Measurements from ENCODE around the gene CDC42BPA. TPM values are rescaled to one million over a fixed set of nuclear protein-coding genes. Genes with fewer than 3 reads are reported as not detected.
"Not testable (repeated sequence)": the region's sequence is repeated elsewhere in the genome, so short reads cannot be mapped to it uniquely, and the experiment has no call there.

Gene CDC42BPA
- total RNA-seq = 1.0 and 1.9 TPM in 2 replicates

GRCh38 chr1:227318016-227318852 is at the start of gene CDC42BPA:
TSS of gene CDC42BPA (minus strand) at chr1:227318492. CDS start at chr1:227317182, 1,310 bp downstream.
- Mint-ChIP-seq H3K4me1 (ENCODE audit: low read depth) (peaks cover 20% of the 10 kb centered on the region), H3K36me3 (ENCODE audit: low read depth) (no peaks in the 10 kb centered on the region), H3K27me3 (ENCODE audit: insufficient read depth) (peaks cover 64% of the 10 kb centered on the region), H3K4me3 (peak within 1 kb of the TSS; percentile 81), H3K27ac (peak within 1 kb of the TSS; percentile 12), H3K9me3 (no peaks in the 10 kb centered on the region)
- intact Hi-C loops (cut with micrococcal nuclease) = loop anchor here (5.0 kb wide), 1 partner anchor 491 kb away; no protein-coding TSS in a partner anchor
- peak; percentile 7 for DNase-seq (ENCODE audit: low spot score)

DNA sequence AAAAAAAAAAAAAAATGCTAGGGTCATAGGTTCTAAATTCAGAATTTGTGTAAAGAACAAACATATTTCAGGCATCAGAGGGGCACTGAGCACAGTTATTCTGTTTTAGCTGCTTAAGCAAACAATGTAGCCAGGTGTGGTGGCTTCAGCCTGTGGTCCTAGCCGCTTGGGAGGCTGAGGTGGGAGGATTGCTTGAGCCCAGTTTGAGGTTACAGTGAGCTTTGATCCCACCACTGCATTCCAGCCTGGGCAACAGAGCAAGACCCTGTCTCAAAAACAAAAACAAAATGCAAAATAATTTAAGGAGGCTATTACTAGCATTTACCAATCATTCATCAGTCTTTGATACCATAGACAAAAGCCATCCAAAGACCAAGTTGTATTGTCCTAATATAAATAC is 49.7 kb upstream of the CDC42BPA start:
- no peaks in the 10 kb centered on the region for H3K4me1 Mint-ChIP-seq (ENCODE audit: low read depth)
- H3K4me3 Mint-ChIP-seq = no peak overlapping the region
- H3K36me3 Mint-ChIP-seq (ENCODE audit: low read depth) = no peaks in the 10 kb centered on the region
- DNase-seq (ENCODE audit: low spot score) = no peak
- intact Hi-C loops (cut with micrococcal nuclease) = no loop called here
- no peaks in the 10 kb centered on the region for H3K9me3 Mint-ChIP-seq
- H3K27me3 Mint-ChIP-seq (ENCODE audit: insufficient read depth) = no peaks in the 10 kb centered on the region
- no peak overlapping the region for H3K27ac Mint-ChIP-seq

DNA sequence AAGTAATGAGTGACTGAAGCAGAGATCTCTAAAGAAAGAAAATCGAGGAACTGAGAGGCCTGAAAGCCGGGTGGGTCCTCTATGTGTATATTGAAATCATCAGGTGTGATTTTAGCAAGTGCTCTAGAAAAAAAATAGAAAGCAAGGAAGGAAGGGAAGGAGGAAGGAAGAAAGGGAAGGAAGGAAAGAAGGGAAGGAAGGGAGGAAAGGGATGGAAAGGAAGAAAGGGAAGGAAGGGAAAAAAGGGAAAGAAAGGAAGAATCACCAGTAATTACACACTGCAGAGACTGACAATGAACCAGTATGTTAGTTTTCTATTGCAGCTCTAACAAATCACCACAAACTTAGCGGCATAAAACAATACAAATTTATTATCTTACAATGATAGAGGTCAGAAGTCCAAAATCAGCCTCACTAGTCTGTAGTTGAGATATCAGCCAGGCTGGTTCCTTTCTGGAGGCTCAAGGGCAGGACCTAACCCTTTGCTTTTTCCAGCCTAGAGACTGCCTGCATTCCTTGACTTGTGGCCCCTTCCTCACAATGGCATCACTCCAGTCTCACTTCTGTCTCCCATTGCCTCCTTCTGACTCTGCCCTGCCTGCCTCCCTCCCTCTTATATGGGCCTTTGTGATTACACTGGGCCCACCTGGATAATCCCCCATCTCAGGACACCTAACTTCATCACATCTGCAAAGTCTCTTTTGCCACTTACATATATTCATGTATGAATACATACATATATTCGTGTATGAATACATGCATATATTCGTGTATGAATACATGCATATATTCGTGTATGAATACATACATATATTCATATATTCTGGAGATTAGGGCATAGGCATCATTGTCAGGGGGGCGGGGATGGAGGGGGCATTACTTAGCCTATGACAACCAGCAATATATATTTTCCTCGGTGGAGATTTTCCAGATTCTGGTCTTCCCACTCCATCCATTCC is 47.5 kb upstream of the CDC42BPA start:
- no peaks in the 10 kb centered on the region for H3K36me3 Mint-ChIP-seq (ENCODE audit: low read depth)
- H3K27ac Mint-ChIP-seq = no peak overlapping the region
- DNase-seq (ENCODE audit: low spot score) = no peak
- H3K27me3 Mint-ChIP-seq (ENCODE audit: insufficient read depth) = no peaks in the 10 kb centered on the region
- no peaks in the 10 kb centered on the region for H3K9me3 Mint-ChIP-seq
- intact Hi-C loops (cut with micrococcal nuclease) = no loop called here
- H3K4me1 Mint-ChIP-seq (ENCODE audit: low read depth) = no peaks in the 10 kb centered on the region
- no peak overlapping the region for H3K4me3 Mint-ChIP-seq

DNA sequence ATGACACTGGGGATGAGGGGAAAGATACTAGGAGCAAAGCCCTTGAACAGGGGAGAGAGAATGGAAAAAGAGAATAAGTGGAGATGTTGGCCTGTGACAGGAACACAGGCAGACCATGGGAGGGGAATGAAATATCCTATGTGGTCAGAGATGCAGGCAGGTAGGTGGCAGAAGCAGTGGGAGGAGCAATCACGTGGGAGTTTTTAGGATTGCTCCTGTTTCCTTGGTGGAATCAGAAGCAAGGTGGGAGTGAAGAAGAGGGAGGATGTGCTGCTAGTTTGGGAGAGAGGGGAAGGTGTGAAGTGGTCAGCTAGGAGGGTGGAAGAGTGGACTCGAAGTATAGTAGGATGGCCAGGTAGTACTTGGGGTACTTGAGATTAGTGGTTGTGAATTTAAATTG is 46.4 kb upstream of the CDC42BPA start:
- Mint-ChIP-seq H3K36me3 (ENCODE audit: low read depth) (no peaks in the 10 kb centered on the region), H3K4me3 (no peak overlapping the region), H3K9me3 (no peaks in the 10 kb centered on the region), H3K27ac (no peak overlapping the region), H3K27me3 (ENCODE audit: insufficient read depth) (no peaks in the 10 kb centered on the region), H3K4me1 (ENCODE audit: low read depth) (no peaks in the 10 kb centered on the region)
- intact Hi-C loops (cut with micrococcal nuclease) = no loop called here
- no peak for DNase-seq (ENCODE audit: low spot score)

DNA sequence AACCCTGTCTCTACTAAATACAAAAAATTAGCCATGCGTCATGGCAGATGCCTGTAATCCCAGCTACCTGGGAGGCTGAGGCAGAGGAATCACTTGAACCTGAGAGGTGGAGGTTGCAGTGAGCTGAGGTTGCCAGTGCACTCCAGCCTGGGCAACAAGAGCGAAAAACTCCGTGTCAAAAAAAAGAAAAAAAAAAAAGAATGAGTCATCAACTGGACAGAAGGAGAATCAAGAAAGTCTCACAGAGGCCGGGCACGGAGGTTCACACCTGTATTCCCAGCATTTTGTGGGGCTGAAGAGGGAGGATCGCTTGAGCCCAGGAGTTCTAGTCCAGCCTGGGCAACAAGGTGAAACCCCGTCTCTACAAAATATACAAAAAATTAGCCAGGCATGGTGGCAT is 45.5 kb upstream of the CDC42BPA start:
- Mint-ChIP-seq H3K27ac (no peak overlapping the region), H3K9me3 (no peaks in the 10 kb centered on the region)

GRCh38 chr1:227362039-227362438 is 43.7 kb upstream of the CDC42BPA start:
- intact Hi-C loops (cut with micrococcal nuclease) = no loop called here
- H3K4me1 Mint-ChIP-seq (ENCODE audit: low read depth) = no peaks in the 10 kb centered on the region
- no peak overlapping the region for H3K27ac Mint-ChIP-seq
- H3K36me3 Mint-ChIP-seq (ENCODE audit: low read depth) = no peaks in the 10 kb centered on the region
- no peak overlapping the region for H3K4me3 Mint-ChIP-seq
- H3K27me3 Mint-ChIP-seq (ENCODE audit: insufficient read depth) = no peaks in the 10 kb centered on the region
- DNase-seq (ENCODE audit: low spot score) = no peak
- no peaks in the 10 kb centered on the region for H3K9me3 Mint-ChIP-seq

More for the DNA sequence above, 45.5 kb upstream of the CDC42BPA start:
- no peaks in the 10 kb centered on the region for H3K4me1 Mint-ChIP-seq (ENCODE audit: low read depth)
- intact Hi-C loops (cut with micrococcal nuclease) = no loop called here
- no peak overlapping the region for H3K4me3 Mint-ChIP-seq
- no peak for DNase-seq (ENCODE audit: low spot score)
- H3K27me3 Mint-ChIP-seq (ENCODE audit: insufficient read depth) = no peaks in the 10 kb centered on the region
- H3K36me3 Mint-ChIP-seq (ENCODE audit: low read depth) = no peaks in the 10 kb centered on the region

DNA sequence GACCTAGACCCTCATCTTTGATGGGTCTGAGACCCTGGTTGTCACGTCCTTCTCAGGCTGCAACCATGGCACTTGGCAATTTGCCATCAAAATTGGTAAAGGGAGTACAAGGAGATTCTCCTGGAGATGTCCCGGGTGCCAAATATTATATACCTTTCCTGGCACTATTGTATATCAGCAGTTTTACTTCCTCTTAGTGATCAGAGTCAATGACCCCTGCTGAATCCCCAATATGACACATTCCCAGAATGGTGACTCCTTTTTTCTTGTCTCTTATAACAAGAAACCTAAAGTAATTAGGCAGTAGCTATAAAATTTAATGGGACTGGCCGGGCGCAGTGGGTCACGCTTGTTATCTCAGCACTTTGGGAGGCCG is 39.6 kb upstream of the CDC42BPA start:
- Mint-ChIP-seq H3K4me3 (no peak overlapping the region), H3K4me1 (ENCODE audit: low read depth) (no peaks in the 10 kb centered on the region), H3K27me3 (ENCODE audit: insufficient read depth) (no peaks in the 10 kb centered on the region), H3K36me3 (ENCODE audit: low read depth) (no peaks in the 10 kb centered on the region), H3K27ac (no peak overlapping the region), H3K9me3 (no peaks in the 10 kb centered on the region)
- intact Hi-C loops (cut with micrococcal nuclease) = no loop called here
- DNase-seq (ENCODE audit: low spot score) = no peak

GRCh38 chr1:227357171-227357926 is 39.1 kb upstream of the CDC42BPA start:
- H3K27ac Mint-ChIP-seq = no peak overlapping the region
- no peaks in the 10 kb centered on the region for H3K9me3 Mint-ChIP-seq
- H3K4me1 Mint-ChIP-seq (ENCODE audit: low read depth) = no peaks in the 10 kb centered on the region
- no peak for DNase-seq (ENCODE audit: low spot score)
- H3K27me3 Mint-ChIP-seq (ENCODE audit: insufficient read depth) = no peaks in the 10 kb centered on the region
- intact Hi-C loops (cut with micrococcal nuclease) = no loop called here
- H3K36me3 Mint-ChIP-seq (ENCODE audit: low read depth) = no peaks in the 10 kb centered on the region
- H3K4me3 Mint-ChIP-seq = no peak overlapping the region

- H3K9me3 Mint-ChIP-seq = no peaks in the 10 kb centered on the region
- DNase-seq (ENCODE audit: low spot score) = no peak
- no peak overlapping the region for H3K4me3 Mint-ChIP-seq
- H3K4me1 Mint-ChIP-seq (ENCODE audit: low read depth) = no peaks in the 10 kb centered on the region
- intact Hi-C loops (cut with micrococcal nuclease) = no loop called here
- no peaks in the 10 kb centered on the region for H3K27me3 Mint-ChIP-seq (ENCODE audit: insufficient read depth)
- H3K27ac Mint-ChIP-seq = no peak overlapping the region
- H3K36me3 Mint-ChIP-seq (ENCODE audit: low read depth) = no peaks in the 10 kb centered on the region
Measured at GRCh38 chr1:227356620-227357146, 38.4 kb upstream of the CDC42BPA start.

DNA sequence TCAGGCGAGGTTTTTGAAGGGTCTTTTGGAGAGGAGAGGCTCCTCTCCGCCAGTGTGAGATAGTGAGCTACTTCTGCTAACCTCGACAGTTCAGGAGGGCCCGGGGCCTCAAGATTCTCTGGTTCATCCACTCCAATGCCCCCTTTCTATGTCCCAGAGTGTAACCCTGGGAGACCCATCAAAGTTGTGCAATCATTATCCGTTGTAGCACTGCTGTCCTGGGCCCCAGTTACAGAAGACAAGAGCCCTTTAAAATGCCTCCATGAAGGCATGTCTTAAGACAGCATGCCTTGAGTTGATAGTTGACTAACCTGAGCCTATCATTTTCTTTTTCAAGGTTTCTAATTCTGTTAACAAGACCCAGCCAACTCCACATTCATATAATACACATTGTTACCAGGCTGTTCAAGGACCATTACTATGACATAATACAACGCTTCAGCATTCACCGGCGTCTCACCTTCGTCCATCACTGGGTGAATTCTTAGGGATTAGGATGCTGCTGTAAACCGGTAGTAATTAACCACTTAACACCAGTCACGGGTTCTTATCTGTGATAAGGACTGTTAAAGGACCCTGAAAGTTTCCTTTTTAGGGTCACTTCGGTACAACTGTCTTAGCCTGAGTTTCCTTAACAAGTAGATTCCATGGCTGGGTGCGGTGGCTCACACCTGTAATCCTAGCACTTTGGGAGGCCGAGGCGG is 37.4 kb upstream of the CDC42BPA start:
- H3K9me3 Mint-ChIP-seq = no peaks in the 10 kb centered on the region
- no peak overlapping the region for H3K4me3 Mint-ChIP-seq
- intact Hi-C loops (cut with micrococcal nuclease) = no loop called here
- no peak overlapping the region for H3K27ac Mint-ChIP-seq
- H3K4me1 Mint-ChIP-seq (ENCODE audit: low read depth) = no peaks in the 10 kb centered on the region
- no peaks in the 10 kb centered on the region for H3K36me3 Mint-ChIP-seq (ENCODE audit: low read depth)
- no peak for DNase-seq (ENCODE audit: low spot score)
- no peaks in the 10 kb centered on the region for H3K27me3 Mint-ChIP-seq (ENCODE audit: insufficient read depth)

DNA sequence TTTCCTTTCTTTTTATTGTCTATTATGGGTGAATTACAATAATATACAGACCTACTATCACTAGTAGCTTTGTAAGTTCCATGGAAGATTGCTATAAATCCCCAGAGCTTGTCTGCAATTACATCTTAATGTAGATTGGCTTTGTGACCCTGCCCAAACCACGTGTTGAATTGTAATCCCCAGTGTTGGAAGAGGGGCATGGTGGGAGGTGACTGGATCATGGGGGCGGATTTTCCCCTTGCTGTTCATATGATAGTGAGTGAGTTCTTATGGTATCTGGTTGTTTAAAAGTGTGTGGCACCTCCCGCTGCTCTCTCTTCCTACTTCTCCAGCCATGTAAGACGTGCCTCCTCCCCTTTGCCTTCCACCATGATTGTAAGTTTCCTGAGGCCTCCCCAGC is 34.9 kb upstream of the CDC42BPA start:
- no peak overlapping the region for H3K27ac Mint-ChIP-seq
- H3K4me1 Mint-ChIP-seq (ENCODE audit: low read depth) = no peaks in the 10 kb centered on the region
- H3K36me3 Mint-ChIP-seq (ENCODE audit: low read depth) = no peaks in the 10 kb centered on the region
- no peak overlapping the region for H3K4me3 Mint-ChIP-seq
- H3K9me3 Mint-ChIP-seq = no peaks in the 10 kb centered on the region
- no peaks in the 10 kb centered on the region for H3K27me3 Mint-ChIP-seq (ENCODE audit: insufficient read depth)
- intact Hi-C loops (cut with micrococcal nuclease) = no loop called here
- no peak for DNase-seq (ENCODE audit: low spot score)

- DNase-seq (ENCODE audit: low spot score); intact Hi-C loops (cut with micrococcal nuclease); H3K36me3 Mint-ChIP-seq (ENCODE audit: low read depth); H3K4me1 Mint-ChIP-seq (ENCODE audit: low read depth); H3K9me3 Mint-ChIP-seq; H3K27me3 Mint-ChIP-seq (ENCODE audit: insufficient read depth); H3K4me3 Mint-ChIP-seq; H3K27ac Mint-ChIP-seq: not testable (repeated sequence)
Measured at GRCh38 chr1:227352164-227352563, 33.9 kb upstream of the CDC42BPA start.

Measured in activated T-helper 1 cell treated with anti-CD3 and anti-CD28 coated beads, Interleukin-12 subunit alpha, Interleukin-12 subunit beta, Interleukin-2, Interleukin-4 antibody, amounts not matched to agents 30 ng/mL and 10 ng/mL and 1 ng/mL, durations not matched to agents 14 hours and 24 hours and 36 hours (primary cell).